ENCODE data around the gene HOXA1.

Gene HOXA1

DNA sequence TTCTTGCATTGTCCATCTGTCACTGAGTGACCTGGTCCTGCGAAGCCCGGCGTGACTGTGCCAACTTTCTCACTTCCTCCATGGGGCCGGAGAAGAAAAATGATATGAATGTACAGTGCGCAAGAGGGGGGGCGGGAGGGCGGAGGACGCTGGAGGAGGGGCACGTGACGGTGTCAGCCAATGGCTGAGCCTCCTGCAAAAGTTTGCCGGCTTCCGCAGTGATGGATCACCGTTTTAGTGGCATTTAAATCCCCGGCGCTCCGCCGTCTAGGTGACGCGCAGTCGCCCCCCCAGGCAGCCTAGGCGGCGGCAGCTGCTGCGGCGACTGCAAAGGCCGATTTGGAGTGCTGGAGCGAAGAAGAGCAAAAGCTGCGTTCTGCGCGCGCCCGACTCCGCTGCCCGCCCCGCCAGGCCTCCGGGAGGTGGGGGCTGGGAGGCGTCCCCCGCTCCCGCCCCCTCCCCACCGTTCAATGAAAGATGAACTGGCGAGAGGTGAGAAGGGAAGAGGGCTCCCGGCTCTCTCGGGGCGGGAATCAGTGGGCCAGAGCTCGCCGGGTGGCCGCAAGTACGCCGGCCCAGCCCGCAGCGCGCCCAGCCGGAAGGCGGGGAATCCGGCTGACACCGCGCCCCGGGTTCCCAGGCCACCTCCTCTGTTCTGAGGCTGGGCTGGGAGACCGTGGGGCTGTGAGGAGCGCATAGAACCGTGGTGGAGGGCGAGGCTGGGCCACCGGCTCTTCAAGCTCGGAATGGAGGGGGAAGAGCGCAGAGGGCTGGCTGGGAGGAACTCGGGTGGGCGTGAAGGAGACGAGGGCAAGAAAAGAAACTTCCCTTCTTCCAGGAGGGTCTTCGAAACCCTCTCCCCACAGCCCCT, at the start of gene HOXA1:
HOXA1 (minus strand) TSS at position 104 of the 871 bp plus-strand sequence; CDS start at position 16, 88 bp downstream.
- no peak for FAIRE-seq

- no peak for FAIRE-seq
Observed at GRCh38 chr7:27145165-27145913, 49.5 kb upstream of the HOXA1 start.

GRCh38 chr7:27144781-27145164, 49.0 kb upstream of the HOXA1 start:
- FAIRE-seq, result no peak

DNA sequence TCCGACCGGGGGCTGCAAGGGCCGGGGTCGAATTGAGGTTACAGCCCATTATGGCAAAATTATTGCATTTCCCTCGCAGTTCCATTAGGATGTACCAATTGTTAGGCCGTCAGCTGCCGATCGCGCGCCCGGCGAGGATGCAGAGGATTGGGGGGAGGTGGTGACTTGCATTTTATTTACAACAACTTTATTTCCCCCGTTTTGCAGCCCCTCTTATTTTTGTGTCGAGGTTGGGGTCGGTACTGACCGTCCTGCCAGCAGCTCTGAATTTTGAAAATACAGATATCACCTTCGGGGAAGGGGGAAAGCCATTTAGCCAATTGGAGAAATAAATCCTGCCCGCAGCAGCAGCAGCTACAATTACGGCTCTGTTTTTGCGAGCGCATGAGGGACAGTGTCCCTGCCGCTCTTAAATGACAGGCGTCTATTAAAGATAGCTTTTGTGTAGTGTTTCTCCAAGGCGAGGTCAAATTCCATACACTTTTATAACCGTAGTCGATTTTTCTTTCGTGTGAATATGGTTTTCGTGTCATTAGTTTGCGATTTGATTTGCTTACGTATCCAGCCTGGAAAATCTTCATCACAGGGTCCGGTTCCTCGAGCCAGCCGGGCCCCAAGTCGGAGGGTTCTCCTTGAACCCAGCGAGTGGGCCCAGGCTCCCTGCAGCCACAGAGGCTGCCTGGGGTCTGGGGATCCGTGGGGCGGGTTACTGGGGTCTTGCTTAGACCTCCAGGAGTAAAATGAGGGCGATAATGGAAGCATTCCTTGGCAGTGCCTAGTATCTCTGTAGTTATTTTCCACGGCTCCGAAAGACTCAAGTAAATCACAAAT, 48.4 kb upstream of the HOXA1 start:
- FAIRE-seq, result no peak

DNA sequence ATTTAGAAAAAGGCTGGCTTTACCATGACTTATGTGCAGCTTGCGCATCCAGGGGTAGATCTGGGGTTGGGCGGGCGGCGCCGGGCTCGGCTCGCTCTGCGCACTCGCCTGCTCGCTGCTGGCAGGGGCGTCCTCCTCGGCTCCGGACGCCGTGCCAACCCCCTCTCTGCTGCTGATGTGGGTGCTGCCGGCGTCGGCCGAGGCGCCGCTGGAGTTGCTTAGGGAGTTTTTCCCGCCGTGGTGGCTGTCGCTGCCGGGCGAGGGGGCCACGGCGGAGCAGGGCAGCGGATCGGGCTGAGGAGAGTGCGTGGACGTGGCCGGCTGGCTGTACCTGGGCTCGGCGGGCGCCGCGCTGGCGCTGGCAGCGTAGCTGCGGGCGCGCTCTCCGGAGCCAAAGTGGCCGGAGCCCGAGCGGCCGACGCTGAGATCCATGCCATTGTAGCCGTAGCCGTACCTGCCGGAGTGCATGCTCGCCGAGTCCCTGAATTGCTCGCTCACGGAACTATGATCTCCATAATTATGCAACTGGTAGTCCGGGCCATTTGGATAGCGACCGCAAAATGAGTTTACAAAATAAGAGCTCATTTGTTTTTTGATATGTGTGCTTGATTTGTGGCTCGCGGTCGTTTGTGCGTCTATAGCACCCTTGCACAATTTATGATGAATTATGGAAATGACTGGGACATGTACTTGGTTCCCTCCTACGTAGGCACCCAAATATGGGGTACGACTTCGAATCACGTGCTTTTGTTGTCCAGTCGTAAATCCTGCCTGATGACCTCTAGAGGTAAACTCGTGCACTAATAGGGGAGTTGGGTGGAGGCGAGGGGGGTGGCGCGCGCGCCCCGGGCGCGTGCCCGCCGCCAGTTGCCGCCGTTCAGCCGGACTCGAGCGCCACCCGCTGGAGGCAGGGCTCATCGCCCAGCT, 47.5 kb upstream of the HOXA1 start, which contains the start of gene HOXA5:
HOXA5 (minus strand) TSS at position 659 of the 927 bp plus-strand sequence; CDS start at position 585, 74 bp downstream.
- no peak for FAIRE-seq

- FAIRE-seq, result no peak
Observed at GRCh38 chr7:27142580-27143022, 46.8 kb upstream of the HOXA1 start.

GRCh38 chr7:27141923-27142579, 46.3 kb upstream of the HOXA1 start:
- no peak for FAIRE-seq

- FAIRE-seq, result no peak
Observed at GRCh38 chr7:27141137-27141922, 45.5 kb upstream of the HOXA1 start.

- FAIRE-seq, result no peak
Observed at GRCh38 chr7:27140126-27140857, 44.5 kb upstream of the HOXA1 start.

- FAIRE-seq, result no peak
Observed at GRCh38 chr7:27139334-27140125, 43.7 kb upstream of the HOXA1 start.

DNA sequence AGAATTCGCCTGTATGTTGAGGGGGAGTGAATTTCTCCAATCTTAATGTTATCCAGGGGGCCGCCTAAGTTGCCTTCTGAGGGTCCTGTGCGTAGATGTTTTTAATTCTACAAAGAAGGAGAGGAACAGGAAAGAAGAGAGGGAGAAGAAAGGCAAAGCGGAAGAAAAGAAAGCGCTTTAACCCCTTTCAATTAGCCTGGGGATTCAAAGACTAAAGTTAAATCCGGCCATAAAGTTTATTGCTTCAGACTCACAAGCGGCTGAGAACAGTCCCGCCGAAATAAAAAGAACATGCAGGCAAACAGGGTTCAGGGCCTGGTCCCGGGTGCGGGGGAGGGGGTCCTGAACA, 43.2 kb upstream of the HOXA1 start:
- FAIRE-seq, result no peak

- no peak for FAIRE-seq
Observed at GRCh38 chr7:27138472-27138871, 42.7 kb upstream of the HOXA1 start.

- FAIRE-seq, result no peak
Observed at GRCh38 chr7:27137640-27138315, 42.0 kb upstream of the HOXA1 start.

DNA sequence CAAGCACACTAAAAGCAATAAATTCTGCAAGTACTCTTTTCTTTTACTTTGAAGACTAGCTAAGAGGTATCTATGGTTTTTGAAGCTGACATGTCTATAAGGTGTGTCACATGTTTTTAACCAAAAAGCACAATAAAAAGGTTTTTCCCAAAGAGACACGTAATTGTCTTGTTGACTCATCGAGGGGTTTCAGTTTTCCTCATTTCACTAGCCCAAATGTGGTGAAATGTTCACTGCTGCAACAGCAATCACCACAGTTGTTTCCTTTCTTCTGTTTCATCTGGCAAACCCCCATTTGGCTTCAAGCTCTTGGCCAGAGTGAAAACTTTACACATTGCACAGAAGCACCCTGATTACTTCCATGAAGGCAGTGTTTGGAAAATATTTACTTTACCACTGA, 38.6 kb upstream of the HOXA1 start:
- FAIRE-seq, result no peak

GRCh38 chr7:27133409-27134231, 37.8 kb upstream of the HOXA1 start:
- FAIRE-seq, result no peak

GRCh38 chr7:27132978-27133377, 37.2 kb upstream of the HOXA1 start:
- FAIRE-seq, result no peak

DNA sequence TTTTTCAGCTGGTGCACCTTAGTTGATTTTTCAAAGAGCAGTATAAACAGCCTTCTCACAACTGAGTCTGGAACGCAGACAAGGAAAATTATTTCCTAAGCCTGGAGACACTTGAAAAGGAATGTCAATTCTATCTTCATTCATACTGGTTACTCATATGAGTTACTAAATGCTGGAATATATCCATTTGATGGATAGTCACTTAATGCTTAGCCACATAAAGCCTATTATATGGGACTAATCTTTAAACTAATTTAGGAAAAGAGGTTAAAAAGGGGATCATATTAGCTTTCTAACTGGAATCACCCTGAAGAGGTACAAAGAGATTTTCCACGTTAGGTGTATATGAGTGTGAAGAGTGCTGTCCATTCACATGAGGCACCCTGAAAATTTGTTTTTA, 36.4 kb upstream of the HOXA1 start:
- no peak for FAIRE-seq
